H9 (cell line): ENCODE measurements around the gene KRTAP19-3. TPM values are rescaled to one million over a fixed set of nuclear protein-coding genes. Genes with fewer than 3 reads are reported as not detected.
"Not testable (repeated sequence)": the region's sequence is repeated elsewhere in the genome, so short reads cannot be mapped to it uniquely, and the experiment has no call there.

Experiments
- DNase-seq: peaks from one replicate; pipeline ENCODE4 v3.0.0-alpha.2; 2017
- H2AFZ ChIP-seq: one replicate; pipeline ENCODE4 v1.6.1; 2013; ENCODE audit warnings: mild to moderate bottlenecking, low read length, control low read depth, moderate library complexity
- H2AK5ac ChIP-seq: 2 replicates; pipeline ENCODE4 v1.6.1; 2013; ENCODE audit warnings: low read length, control low read depth, mixed read lengths; ENCODE audit not compliant: insufficient read length
- H2BK120ac ChIP-seq: one replicate; pipeline ENCODE4 v1.6.1; 2013; ENCODE audit warnings: low read depth, mild to moderate bottlenecking, low read length, control low read depth, inconsistent platforms; ENCODE audit not compliant: poor library complexity, severe bottlenecking
- H2BK12ac ChIP-seq: 2 replicates; pipeline ENCODE4 v1.6.1; 2013; ENCODE audit warnings: low read length, control low read depth, mixed read lengths, low read depth; ENCODE audit not compliant: insufficient read length
- H2BK15ac ChIP-seq: 2 replicates; pipeline ENCODE4 v1.6.1; 2013; ENCODE audit warnings: low read depth, low read length, control low read depth
- H2BK20ac ChIP-seq: one replicate; pipeline ENCODE4 v1.6.1; 2013; ENCODE audit warnings: low read depth, mild to moderate bottlenecking, low read length, control low read depth, inconsistent platforms; ENCODE audit not compliant: poor library complexity, severe bottlenecking
- H2BK5ac ChIP-seq: 2 replicates; pipeline ENCODE4 v1.6.1; 2013; ENCODE audit warnings: low read length, control low read depth, mixed read lengths; ENCODE audit not compliant: insufficient read length
- H3K14ac ChIP-seq: 2 replicates; pipeline ENCODE4 v1.6.1; 2013; ENCODE audit warnings: low read length, control low read depth; ENCODE audit not compliant: insufficient read depth
- H3K18ac ChIP-seq: 2 replicates; pipeline ENCODE4 v1.6.1; 2013; ENCODE audit warnings: low read depth, mild to moderate bottlenecking, mixed read lengths, low read length, control low read depth; ENCODE audit not compliant: insufficient read length
- H3K23ac ChIP-seq: 2 replicates; pipeline ENCODE4 v1.6.1; 2013; ENCODE audit warnings: low read length, control low read depth, mixed read lengths, low read depth; ENCODE audit not compliant: insufficient read length
- H3K23me2 ChIP-seq: 2 replicates; pipeline ENCODE4 v1.6.1; 2013; ENCODE audit warnings: low read depth, mild to moderate bottlenecking, mixed read lengths, low read length, control low read depth; ENCODE audit not compliant: insufficient read length, poor library complexity, severe bottlenecking
- H3K27ac ChIP-seq: 2 replicates; pipeline ENCODE4 v1.5.1; 2013; ENCODE audit warnings: low read length, control low read depth, mixed read lengths, low read depth; ENCODE audit not compliant: insufficient read length
- H3K27me3 ChIP-seq: 2 replicates; pipeline ENCODE4 v1.6.1; 2013; ENCODE audit warnings: low read length, control low read depth, inconsistent platforms; ENCODE audit not compliant: insufficient read depth
- H3K4ac ChIP-seq: 2 replicates; pipeline ENCODE4 v1.6.1; 2013; ENCODE audit warnings: low read depth, mild to moderate bottlenecking, control low read depth, inconsistent platforms, low read length, moderate library complexity
- H3K4me1 ChIP-seq: 2 replicates; pipeline ENCODE4 v1.6.1; 2013; ENCODE audit warnings: low read length, control low read depth, inconsistent platforms; ENCODE audit not compliant: insufficient read depth
- H3K4me2 ChIP-seq: 2 replicates; pipeline ENCODE4 v1.6.1; 2013; ENCODE audit warnings: low read length, control low read depth, mixed read lengths; ENCODE audit not compliant: insufficient read length, insufficient read depth
- H3K56ac ChIP-seq: 2 replicates; pipeline ENCODE4 v1.6.1; 2013; ENCODE audit warnings: low read depth, mild to moderate bottlenecking, mixed read lengths, low read length, control low read depth; ENCODE audit not compliant: insufficient read length
- H3K79me1 ChIP-seq: 2 replicates; pipeline ENCODE4 v1.6.1; 2013; ENCODE audit warnings: low read depth, mild to moderate bottlenecking, moderate library complexity, low read length, control low read depth, inconsistent platforms; ENCODE audit not compliant: insufficient read depth, poor library complexity, severe bottlenecking
- H3K79me2 ChIP-seq: 2 replicates; pipeline ENCODE4 v1.6.1; 2013; ENCODE audit warnings: low read length, control low read depth, inconsistent platforms; ENCODE audit not compliant: insufficient read depth
- H3K9ac ChIP-seq: 2 replicates; pipeline ENCODE4 v1.6.1; 2013; ENCODE audit warnings: low read length, control low read depth, mixed read lengths; ENCODE audit not compliant: insufficient read length; ENCODE audit errors: extremely low read depth
- H3K9me3 ChIP-seq: one replicate; pipeline ENCODE4 v1.6.1; 2013; ENCODE audit warnings: low read depth, low read length, inconsistent platforms; ENCODE audit not compliant: control insufficient read depth
- H3T11ph ChIP-seq: one replicate; pipeline ENCODE4 v1.6.1; 2013; ENCODE audit warnings: mild to moderate bottlenecking, low read length, control low read depth, inconsistent platforms
- H4K20me1 ChIP-seq: one replicate; pipeline ENCODE4 v1.6.1; 2013; ENCODE audit not compliant: control insufficient read depth, insufficient read length, insufficient read depth
- H4K5ac ChIP-seq: 2 replicates; pipeline ENCODE4 v1.6.1; 2013; ENCODE audit warnings: low read depth, mild to moderate bottlenecking, mixed read lengths, low read length, control low read depth; ENCODE audit not compliant: insufficient read length
- H4K8ac ChIP-seq: replicated peaks from 2 replicates; pipeline ENCODE4 v1.6.1; 2013; ENCODE audit warnings: low read length, control low read depth, mixed read lengths, low read depth; ENCODE audit not compliant: insufficient read length
- H4K91ac ChIP-seq: 2 replicates; pipeline ENCODE4 v1.6.1; 2013; ENCODE audit warnings: low read depth, mild to moderate bottlenecking, moderate library complexity, mixed read lengths, low read length, control low read depth; ENCODE audit not compliant: insufficient read length
- H3K27ac Mint-ChIP-seq, 3 experiments: 2 replicates in 2 of 3; 3 replicates in 1 of 3; pipeline ENCODE4 v1.8.0; 2020 to 2021; ENCODE audit warnings: mixed read lengths in 3 of 3, mild to moderate bottlenecking in 1 of 3, moderate library complexity in 1 of 3
- H3K27me3 Mint-ChIP-seq: 2 replicates; pipeline ENCODE4 v1.8.0; 2021; ENCODE audit warnings: low read depth, mild to moderate bottlenecking, moderate library complexity, mixed read lengths
- H3K36me3 Mint-ChIP-seq, 3 experiments: 2 replicates in 2 of 3; 3 replicates in 1 of 3; pipeline ENCODE4 v1.8.0; 2020 to 2021; ENCODE audit warnings: low read depth in 3 of 3, mixed read lengths in 3 of 3; ENCODE audit not compliant: insufficient read depth in 1 of 3
- H3K4me1 Mint-ChIP-seq, 2 experiments: 2 replicates each; pipeline ENCODE4 v1.8.0; 2020; ENCODE audit warnings: mixed read lengths in 2 of 2
- H3K4me3 Mint-ChIP-seq, 2 experiments: 2 replicates in 1 of 2; 3 replicates in 1 of 2; pipeline ENCODE4 v1.8.0; 2020 to 2021; ENCODE audit warnings: mild to moderate bottlenecking in 2 of 2, mixed read lengths in 2 of 2, moderate library complexity in 1 of 2
- H3K9me3 Mint-ChIP-seq, 2 experiments: 2 replicates in 1 of 2; 3 replicates in 1 of 2; pipeline ENCODE4 v1.8.0; 2020; ENCODE audit warnings: mild to moderate bottlenecking in 2 of 2, mixed read lengths in 2 of 2, moderate library complexity in 1 of 2
- CTCF ChIP-seq: fragments of 200-600 bp; sonication (generic); conservative IDR thresholded peaks from 3 replicates; pipeline ENCODE4 v1.8.0; 2021; ENCODE audit warnings: antibody characterized with exemption, mild to moderate bottlenecking
- WGBS: extraction: QIAGEN DNeasy Blood & Tissue Kit; methylation state at CpG from one replicate; pipeline ENCODE4 v1.1.7; 2013; ENCODE audit warnings: missing lambda C conversion rate, low lambda C conversion rate, mixed read lengths; ENCODE audit not compliant: insufficient read length; ENCODE audit errors: extremely low coverage; 5-methylcytosine and 5-hydroxymethylcytosine counted together
- total RNA-seq: library from RNA; stranded (reverse); gene quantifications from 2 replicates; pipeline ENCODE4 v1.2.1, GENCODE V29; 2021

Gene KRTAP19-3
- total RNA-seq, 1 experiment from 2014 or later, result not detected

GRCh38 chr21:30505621-30506205 lies 13.9 kb upstream of the KRTAP19-3 start:
- not testable (repeated sequence) for H3K4me1 Mint-ChIP-seq, DNase-seq, H2BK120ac ChIP-seq

More at GRCh38 chr21:30505621-30506205, 13.9 kb upstream of the KRTAP19-3 start:
- not testable (repeated sequence) for H4K5ac ChIP-seq, H2BK20ac ChIP-seq, H4K8ac ChIP-seq, H3K14ac ChIP-seq, H3K4me1 ChIP-seq, H3K23me2 ChIP-seq, H2AFZ ChIP-seq, H3K4me2 ChIP-seq, H3K4me3 Mint-ChIP-seq, H3K27me3 ChIP-seq, H3K36me3 Mint-ChIP-seq, H3K18ac ChIP-seq, H3T11ph ChIP-seq, H3K56ac ChIP-seq, H3K23ac ChIP-seq, H4K91ac ChIP-seq, H3K9ac ChIP-seq, H3K27ac ChIP-seq, H4K20me1 ChIP-seq, H3K27me3 Mint-ChIP-seq, H2BK5ac ChIP-seq, H2BK15ac ChIP-seq, H3K79me2 ChIP-seq, H3K79me1 ChIP-seq, H2AK5ac ChIP-seq, H2BK12ac ChIP-seq, H3K9me3 ChIP-seq, H3K4ac ChIP-seq, H3K27ac Mint-ChIP-seq
- WGBS, result no CpG with 5 or more reads among the region's 4 CpGs
- H3K9me3 Mint-ChIP-seq, result peaks cover 0 to 12% of the 10 kb centered on the region in 2 experiments; a peak in 1 of 5 replicates
- peak; percentile 66 for TF ChIP-seq CTCF
